ENCODE measurements around the gene PUS1.

Gene PUS1

DNA sequence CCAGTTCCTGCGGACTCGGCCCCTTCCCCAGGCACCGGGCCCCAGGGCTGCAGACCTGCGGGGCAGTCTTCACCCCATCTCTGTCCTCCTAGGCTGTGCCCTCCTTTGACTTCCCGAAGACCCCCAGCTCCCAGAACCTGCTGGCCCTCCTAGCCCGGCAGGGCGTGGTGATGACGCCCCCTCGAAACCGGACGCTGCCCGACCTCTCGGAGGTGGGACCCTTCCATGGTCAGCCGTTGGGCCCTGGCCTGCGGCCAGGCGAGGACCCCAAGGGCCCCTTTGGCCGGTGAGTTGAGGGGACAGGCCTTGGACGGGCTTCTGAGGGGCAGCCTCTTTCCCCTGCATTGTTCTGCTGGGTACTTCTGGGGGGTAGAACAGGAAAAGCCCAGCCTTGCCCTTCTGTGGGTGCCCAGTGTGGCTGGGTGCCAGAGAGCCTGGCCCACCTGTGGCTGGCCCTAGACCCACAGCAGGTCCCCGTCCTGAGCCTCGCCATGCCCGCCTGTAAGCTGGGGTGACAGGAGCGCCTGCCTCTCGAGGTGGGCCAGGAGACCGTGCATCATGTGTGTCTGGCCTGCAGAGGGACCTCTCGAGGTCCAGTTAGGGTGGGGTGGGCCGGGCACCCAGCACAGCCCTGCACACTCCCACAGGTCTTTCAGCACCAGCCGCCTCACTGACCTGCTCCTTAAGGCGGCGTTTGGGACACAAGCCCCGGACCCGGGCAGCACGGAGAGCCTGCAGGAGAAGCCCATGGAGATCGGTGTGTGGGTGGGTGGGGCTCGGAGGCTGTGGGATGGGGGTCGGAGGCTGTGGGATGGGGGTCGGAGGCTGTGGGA lies 12.6 kb upstream of the PUS1 start:
- no peak for DNase-seq (ENCODE audit: low read depth)

- no peak for DNase-seq (ENCODE audit: low read depth)
These were observed 11.9 kb upstream of the PUS1 start for GRCh38 chr12:131917139-131917710.

DNA sequence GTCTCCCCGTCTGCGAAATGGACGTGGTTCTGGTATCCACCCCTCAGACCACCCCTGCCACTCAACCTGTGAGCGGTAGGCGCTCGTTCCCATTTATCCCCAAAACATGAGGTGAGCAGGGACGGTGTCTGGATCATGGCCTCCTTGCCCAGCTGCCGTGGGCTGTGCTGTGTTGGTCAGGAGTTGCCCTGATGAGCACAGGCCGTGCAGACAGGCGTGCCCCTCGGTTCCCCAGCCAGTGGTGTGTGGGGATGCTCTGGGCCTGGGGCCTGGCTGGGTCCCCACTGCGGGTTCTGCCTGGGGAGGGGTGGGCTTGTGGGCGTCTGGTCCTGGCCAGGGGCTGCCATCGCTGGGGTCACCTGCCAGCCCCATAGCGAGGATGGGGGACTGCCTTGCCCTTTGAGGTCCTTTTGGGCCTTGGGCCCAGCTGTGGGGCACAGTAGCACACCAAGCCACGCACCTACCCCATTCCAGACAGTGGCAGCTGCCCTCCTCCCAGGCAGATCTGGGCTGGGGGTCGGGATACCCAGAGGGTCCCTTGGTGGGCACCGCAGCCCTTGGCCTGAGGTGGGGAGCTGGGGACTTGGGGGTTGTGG lies 11.3 kb upstream of the PUS1 start:
- DNase-seq (ENCODE audit: low read depth) = no peak

DNA sequence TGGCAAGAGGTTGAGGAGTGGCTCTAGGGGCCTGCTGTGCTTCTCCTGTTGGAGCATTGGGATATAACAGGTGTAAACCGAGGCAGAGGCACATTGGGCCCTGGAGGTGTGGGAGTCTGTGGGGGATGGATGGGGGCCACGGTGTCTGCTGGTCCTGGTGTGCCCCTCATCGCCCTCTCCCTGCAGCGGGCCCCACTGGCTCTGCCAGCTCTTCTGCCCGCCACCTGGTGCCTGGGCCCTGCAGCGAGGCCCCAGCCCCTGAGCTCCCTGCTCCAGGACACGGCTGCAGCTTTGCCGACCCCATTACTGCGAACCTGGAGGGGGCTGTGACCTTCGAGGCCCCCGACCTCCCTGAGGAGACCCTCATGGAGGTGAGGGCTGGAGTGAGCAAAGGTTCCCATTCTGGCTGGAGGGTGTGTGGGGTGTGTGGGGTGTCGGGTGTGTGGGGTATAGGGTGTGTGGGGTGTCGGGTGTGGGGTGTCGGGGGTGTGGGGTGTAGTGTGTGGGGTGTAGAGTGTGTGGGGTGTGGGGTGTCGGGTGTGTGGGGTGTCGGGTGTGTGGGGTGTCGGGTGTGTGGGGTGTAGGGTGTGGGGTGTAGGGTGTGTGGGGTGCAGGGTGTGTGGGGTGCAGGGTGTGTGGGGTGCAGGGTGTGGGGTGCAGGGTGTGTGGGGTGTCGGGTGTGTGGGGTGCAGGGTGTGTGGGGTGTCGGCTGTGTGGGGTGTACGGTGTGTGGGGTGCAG lies 10.6 kb upstream of the PUS1 start:
- no peak for DNase-seq (ENCODE audit: low read depth)

DNA sequence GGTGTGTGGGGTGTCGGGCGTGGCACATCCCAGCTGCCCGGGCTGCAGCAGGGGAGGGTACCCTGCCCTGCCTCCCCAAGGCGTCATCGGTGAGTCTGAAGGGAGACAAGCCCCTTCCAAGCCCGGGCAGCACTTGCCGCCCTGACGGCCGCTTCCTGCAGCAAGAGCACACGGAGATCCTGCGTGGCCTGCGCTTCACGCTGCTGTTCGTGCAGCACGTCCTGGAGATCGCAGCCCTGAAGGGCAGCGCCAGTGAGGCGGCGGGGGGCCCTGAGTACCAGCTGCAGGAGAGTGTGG lies 10.1 kb upstream of the PUS1 start:
- DNase-seq (ENCODE audit: low read depth) = no peak

- DNase-seq (ENCODE audit: low read depth) = no peak
These were observed 9.5 kb upstream of the PUS1 start for GRCh38 chr12:131919366-131920156.

- DNase-seq (ENCODE audit: low read depth) = no peak
These were observed 8.9 kb upstream of the PUS1 start for GRCh38 chr12:131920157-131920508.

DNA sequence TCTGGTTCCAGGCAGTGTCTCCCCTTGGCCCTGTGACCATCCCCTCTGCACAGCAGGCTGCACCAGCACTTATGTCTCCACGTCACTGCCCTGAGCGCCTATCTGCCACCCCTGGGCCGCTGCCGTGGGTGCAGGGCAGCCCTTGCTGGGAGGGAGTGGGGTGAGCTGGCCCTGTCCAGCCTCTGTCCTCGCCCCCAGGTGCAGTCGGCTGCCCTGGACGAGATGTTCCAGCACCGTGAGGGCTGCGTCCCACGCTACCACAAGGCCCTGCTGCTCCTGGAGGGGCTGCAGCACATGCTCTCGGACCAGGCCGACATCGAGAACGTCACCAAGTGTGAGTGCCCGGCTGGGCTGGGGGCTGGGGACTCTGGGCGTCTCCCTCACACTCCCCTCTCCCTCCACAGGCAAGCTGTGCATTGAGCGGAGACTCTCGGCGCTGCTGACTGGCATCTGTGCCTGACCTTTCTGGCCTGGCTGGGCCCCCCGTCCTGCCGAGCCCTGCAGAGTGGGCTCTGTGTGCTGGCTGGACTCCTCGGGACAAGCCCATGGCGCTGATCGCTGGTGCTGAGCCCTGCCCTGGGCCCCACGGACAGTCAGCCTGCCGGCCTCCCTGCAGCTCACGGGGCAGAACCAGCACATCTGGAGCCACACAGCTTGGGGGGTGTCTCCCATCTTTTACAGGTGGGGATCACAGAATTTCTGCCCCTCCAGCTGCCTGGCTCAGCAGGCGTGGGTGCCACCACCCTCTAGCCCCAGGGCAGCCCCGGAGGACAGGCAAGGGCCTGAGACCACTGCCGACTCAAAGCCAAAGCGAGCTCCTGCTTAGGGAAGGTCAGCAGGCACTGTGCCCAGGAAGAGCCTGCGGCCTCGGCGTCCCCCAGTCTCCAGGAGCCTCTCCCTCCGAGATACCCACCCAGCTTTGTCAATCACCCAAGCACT lies 7.9 kb upstream of the PUS1 start:
- DNase-seq (ENCODE audit: low read depth) = no peak

DNA sequence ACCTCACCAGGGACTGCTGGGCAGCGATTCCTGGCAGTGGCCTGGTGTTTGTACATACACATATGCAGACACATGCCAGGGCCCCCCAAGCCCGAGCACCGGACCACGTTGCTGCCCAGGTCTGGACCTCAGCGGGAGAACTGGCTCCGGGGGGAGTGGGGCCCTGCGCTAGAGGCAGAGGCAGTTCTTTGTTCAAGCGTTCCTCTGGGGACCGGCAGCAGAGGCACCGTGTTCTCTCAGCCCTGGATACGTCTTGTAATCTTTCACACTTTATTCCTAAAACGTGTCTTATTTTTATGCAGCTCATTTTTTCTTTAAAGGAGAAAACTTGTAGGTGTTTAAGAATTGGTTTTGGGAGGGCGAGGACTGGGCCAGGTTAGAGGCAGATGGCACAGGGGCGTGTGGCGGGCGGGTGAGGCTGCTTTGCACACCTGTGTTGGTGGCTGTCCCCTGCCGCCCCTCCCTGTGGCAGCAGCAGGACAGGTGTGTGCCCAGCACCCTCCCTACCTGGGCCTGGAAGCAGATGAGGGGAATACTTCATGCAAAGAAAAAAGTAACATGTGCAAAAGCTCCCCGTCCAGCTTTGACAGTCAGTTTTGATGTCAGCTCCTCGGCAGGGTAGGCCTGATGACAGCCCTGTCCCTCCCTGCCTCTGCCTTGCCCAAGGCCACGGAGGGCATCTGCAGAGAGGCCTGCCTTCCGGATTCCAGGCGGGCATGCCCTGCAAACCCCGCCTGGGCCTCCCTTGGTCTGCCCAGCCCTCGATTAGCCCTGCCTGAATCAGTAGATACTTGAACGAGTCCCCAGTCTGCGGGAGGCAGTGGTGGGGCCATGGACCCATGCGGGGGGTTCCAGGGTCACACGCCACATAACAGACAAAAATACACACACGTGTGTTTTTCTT lies 7.0 kb upstream of the PUS1 start:
- DNase-seq (ENCODE audit: low read depth) = no peak

DNA sequence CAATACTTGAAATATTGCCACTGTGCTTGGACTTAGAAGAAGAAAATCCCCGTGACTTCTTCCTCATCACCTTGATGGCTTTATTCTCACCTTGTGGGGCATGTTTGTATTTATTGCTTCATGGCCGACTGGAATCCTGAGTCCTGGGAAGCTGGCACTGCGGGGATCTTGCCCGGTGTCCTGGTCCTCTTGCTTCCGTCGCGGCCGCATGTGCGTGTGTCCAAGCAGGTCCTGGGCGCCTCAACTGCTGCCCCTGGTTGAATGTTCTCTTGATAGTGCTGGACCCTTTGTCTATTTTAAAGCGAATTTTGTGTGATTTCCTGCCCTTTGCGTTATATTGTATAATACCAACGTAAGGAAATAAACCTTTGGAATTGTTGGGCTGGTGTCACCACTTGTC lies 6.3 kb upstream of the PUS1 start:
- no peak for DNase-seq (ENCODE audit: low read depth)

DNA sequence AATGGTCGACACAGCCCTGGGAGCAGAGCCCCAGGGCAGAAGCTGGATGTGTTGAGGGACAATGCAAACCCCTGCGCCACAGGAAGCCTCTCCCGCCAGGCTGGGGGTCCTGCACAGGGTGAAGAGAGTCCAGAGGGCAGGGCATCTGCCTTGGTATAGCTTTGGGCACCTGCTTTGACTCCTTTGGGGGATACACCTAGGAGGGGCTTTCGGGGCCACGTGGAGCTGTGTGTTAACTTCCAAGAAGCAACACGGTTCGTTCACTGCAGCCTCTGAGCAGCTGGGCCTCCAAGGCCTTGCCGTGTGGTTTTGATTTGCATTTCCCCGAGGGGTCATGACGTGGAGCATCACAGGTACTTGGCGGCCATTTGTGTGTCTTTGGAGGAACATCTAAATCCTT lies 5.8 kb upstream of the PUS1 start:
- no peak for DNase-seq (ENCODE audit: low read depth)

DNA sequence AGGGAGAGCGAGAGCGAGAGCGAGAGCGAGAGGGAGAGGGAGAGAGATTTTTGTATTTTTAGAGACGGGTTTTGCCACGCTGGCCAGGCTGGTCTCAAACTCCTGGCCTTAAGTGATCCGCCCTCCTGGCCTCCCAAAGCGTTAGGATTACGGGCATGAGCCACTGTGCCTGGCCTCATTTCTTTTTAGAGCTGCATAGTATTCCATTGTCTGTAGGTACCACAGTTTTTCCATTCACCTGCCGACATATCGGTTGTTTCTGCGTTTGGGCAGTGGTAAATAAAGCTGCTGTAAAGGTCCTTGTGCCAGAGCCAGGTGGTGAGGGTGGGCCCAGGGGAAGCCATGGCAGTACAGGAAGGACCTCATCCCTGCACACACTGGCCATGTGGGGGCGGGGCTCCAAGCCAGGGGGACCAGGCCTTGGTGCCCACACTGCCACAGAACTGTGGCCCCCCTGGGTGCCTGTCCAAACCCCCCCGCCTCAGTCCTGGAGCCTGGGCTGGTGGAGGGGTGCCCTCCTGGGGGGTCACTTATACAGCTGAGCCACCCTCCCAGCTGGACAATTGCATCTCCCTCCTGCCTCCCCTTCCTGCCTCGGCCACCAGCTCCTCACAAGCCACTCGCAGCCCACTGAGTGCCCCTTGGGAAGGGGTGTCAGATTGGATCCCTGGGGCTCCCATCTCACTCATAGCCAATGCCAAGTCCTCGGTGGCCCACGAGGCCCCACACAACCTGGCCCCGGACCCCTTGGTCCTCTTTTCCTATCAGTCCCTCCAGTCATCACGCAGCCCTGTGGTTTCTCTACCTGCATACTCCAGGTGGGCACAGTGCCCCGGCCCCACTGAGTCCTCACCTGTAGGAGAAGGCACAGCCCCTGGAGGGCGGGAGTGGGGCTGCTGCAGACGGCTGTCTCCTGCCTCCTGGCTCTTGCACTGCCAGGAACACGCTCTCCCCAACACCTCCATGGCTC lies 1.7 kb upstream of the PUS1 start:
- no peak for DNase-seq (ENCODE audit: low read depth)

- no peak for DNase-seq (ENCODE audit: low read depth)
These were observed 881 bp upstream of the PUS1 start for GRCh38 chr12:131928080-131928710.

GRCh38 chr12:131929581-131930456 lies 743 bp downstream of the PUS1 start:
- DNase-seq (ENCODE audit: low read depth) = no peak

DNA sequence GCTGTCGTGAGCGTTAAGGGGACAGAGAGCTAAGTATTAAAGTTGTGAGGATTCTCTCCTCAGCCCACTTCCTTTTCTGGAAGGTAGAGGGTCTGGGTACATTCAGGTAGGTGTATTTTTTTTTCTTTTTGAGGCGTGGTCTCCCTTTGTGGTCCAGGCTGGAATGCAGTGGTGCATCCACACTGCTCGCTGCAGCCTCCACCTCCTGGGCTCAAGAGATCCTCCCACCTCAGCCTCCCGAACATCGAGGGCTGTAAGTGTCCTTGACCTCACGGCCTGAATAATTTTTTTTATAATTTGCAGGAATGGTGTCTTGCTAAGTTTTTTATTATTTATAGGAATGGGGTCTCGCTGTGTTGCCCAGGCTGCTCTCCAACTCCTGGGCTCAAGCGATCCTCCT lies 1.4 kb downstream of the PUS1 start:
- no peak for DNase-seq (ENCODE audit: low read depth)

- DNase-seq (ENCODE audit: low read depth) = no peak
These were observed 4.3 kb downstream of the PUS1 start for GRCh38 chr12:131933387-131933786.

- DNase-seq (ENCODE audit: low read depth) = no peak
These were observed 5.5 kb downstream of the PUS1 start for GRCh38 chr12:131934535-131934934.

All from CMK (cell line).